GM12873 (cell line): ENCODE data around the gene SLC16A13.
A peak's percentile ranks its signal among the peaks of the same experiment; 100 is the strongest.

Experiments used
- CTCF ChIP-seq: IDR thresholded peaks from 2 replicates; pipeline ENCODE4 v1.5.1; 2012; ENCODE audit warnings: low read depth, mild to moderate bottlenecking, moderate library complexity, low read length, control low read depth; ENCODE audit not compliant: insufficient read depth; ENCODE audit errors: missing control alignments

Gene SLC16A13

GRCh38 chr17:7005716-7006115 is 30.1 kb upstream of the SLC16A13 start:
- TF ChIP-seq CTCF = no peak

- no peak for TF ChIP-seq CTCF
These were observed 28.7 kb upstream of the SLC16A13 start for GRCh38 chr17:7007143-7007542.

DNA sequence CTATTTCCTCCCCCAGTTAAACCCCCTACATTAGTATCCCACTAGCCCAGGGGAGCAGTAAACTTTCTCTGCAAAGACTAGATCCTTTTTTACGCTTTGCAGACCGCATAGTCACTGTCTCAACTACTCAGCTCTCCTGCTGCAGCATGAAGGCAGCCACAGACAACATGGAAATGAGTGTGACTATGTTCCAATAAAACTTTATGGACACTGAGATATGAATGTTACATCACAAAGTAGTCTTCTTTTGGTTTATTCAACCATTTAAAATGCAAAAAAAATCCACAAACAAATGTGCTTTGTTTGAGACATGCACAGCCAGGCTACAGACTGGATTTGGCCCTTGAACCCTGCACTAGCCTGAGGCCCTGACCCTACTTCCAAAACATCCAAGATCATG is 25.3 kb upstream of the SLC16A13 start:
- TF ChIP-seq CTCF = no peak

- no peak for TF ChIP-seq CTCF
These were observed 24.4 kb upstream of the SLC16A13 start for GRCh38 chr17:7011415-7011814.

GRCh38 chr17:7011942-7012254 is 23.9 kb upstream of the SLC16A13 start:
- no peak for TF ChIP-seq CTCF

GRCh38 chr17:7014261-7014994 is 21.4 kb upstream of the SLC16A13 start:
- TF ChIP-seq CTCF = peak; percentile 66

DNA sequence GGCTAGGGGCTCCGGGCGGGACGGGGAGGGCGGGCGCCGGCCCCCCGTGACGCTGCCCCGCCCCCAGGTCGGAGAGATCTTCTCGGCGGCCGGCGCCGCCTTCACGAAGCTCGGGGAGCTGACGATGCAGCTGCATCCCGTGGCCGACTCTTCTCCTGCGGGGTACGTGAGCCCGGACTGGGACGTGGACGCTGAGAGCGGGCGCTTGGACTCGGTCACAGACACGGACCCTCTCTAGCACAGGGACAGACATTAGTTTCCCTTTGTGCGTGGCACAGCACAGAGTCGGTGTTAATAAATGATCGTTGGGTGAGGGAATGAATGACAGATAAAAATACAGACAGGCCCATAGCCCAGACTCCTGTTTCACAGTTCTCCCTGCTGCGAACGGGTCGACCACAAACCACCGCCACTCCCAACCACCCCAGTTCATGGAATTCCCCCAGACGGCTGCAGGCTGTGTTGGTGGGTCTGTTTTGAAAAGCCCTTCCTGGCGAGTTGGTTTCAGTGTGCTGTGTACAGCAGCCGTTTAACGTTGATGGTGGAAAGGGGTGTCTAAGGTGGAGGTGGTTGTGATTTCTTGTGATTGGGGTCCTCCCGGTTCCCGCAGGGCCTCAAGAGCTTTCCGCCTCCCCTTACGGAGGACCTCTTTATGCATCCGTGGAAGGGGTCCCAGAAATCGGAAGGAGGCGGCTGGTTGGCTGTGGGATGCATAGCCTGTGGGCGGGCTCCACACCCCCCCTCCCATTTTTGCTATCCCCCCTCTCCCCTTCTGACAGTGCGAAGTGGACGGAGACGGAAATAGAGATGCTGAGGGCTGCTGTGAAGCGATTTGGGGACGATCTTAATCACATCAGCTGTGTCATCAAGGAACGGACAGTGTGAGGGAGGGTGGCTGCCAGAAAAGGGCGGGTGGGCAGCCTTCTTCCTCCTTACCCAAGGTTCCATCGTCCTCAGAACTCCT is 20.5 kb upstream of the SLC16A13 start:
- no peak for TF ChIP-seq CTCF
